Natural killer cell (primary cell): ENCODE results near the gene ENTR1. TPM values are rescaled to one million over a fixed set of nuclear protein-coding genes. Genes with fewer than 3 reads are reported as not detected.
A peak's percentile ranks its signal among the peaks of the same experiment; 100 is the strongest.

Source experiments
- ATAC-seq, 3 donors: fragments of 150-1000 bp in 2 of 3; fragments of 200-7000 bp in 1 of 3; cut with Tn5 transposase; 1 replicate in 1 of 3; 2 replicates in 2 of 3; pipeline ENCODE4 v1.10.0; 2021; ENCODE audit warnings: mild to moderate bottlenecking in 2 of 3, moderate library complexity in 2 of 3
- DNase-seq, 2 donors: peaks; one replicate each; pipeline versions ENCODE4 v3.0.0 to v3.0.0-alpha.2; 2013 to 2021; ENCODE audit warnings: mixed read lengths in 1 of 2
- H3K27ac ChIP-seq: one replicate; pipeline ENCODE4 v1.5.1; 2013; ENCODE audit warnings: mild to moderate bottlenecking, low read length
- H3K27me3 ChIP-seq: one replicate; pipeline ENCODE4 v1.6.1; 2013; ENCODE audit warnings: low read length; ENCODE audit not compliant: control insufficient read depth, insufficient read depth
- H3K36me3 ChIP-seq: one replicate; pipeline ENCODE4 v1.6.1; 2013; ENCODE audit warnings: low read length; ENCODE audit not compliant: control insufficient read depth, insufficient read depth
- H3K4me1 ChIP-seq: one replicate; pipeline ENCODE4 v1.6.1; 2013; ENCODE audit warnings: low read length; ENCODE audit not compliant: control insufficient read depth, insufficient read depth
- H3K4me3 ChIP-seq: one replicate; pipeline ENCODE4 v1.5.1; 2013; ENCODE audit warnings: low read length
- H3K9me3 ChIP-seq: one replicate; pipeline ENCODE4 v1.6.1; 2013; ENCODE audit warnings: low read length; ENCODE audit not compliant: control insufficient read depth, insufficient read depth
- H3K27ac Mint-ChIP-seq, 2 donors: one replicate each; pipeline ENCODE4 v1.8.0; 2022; ENCODE audit warnings: mild to moderate bottlenecking in 2 of 2, mixed read lengths in 2 of 2, moderate library complexity in 1 of 2
- H3K27me3 Mint-ChIP-seq, 2 donors: one replicate each; pipeline ENCODE4 v1.8.0; 2022; ENCODE audit warnings: low read depth in 2 of 2, mixed read lengths in 2 of 2
- H3K36me3 Mint-ChIP-seq: one replicate; pipeline ENCODE4 v1.8.0; 2022; ENCODE audit warnings: mixed read lengths
- H3K4me1 Mint-ChIP-seq, 2 donors: one replicate each; pipeline ENCODE4 v1.8.0; 2022; ENCODE audit warnings: mixed read lengths in 2 of 2
- H3K4me3 Mint-ChIP-seq: one replicate; pipeline ENCODE4 v1.8.0; 2022; ENCODE audit warnings: mild to moderate bottlenecking, moderate library complexity, mixed read lengths
- H3K9me3 Mint-ChIP-seq, 2 donors: one replicate each; pipeline ENCODE4 v1.8.0; 2022; ENCODE audit warnings: mixed read lengths in 2 of 2
- CTCF ChIP-seq: fragments of 200-600 bp; IDR thresholded peaks from one replicate; pipeline ENCODE4 v1.8.0; 2022; ENCODE audit warnings: antibody characterized with exemption
- WGBS: methylation state at CpG from one replicate; pipeline ENCODE4 v1.1.7; 2013; ENCODE audit warnings: missing lambda C conversion rate; ENCODE audit not compliant: insufficient coverage; 5-methylcytosine and 5-hydroxymethylcytosine counted together
- intact Hi-C: fragments of 100-400 bp; cut with micrococcal nuclease; formaldehyde crosslinking; loops from one replicate; pipeline ENCODE4 v1.14.2; 2022
- total RNA-seq, 4 donors: library from RNA; stranded (reverse); fragments of 120-200 nt in 1 of 4; gene quantifications; one replicate each; pipeline versions ENCODE4 v1.2.3 to v1.2.4, GENCODE V29; 2013 to 2022

The ENTR1 gene
- total RNA-seq, 3 donors from 2014 or later (not counting 1 experiment from before 2014, with no cell fraction given): 38.7 to 62.3 (median 41.6) TPM

- Histone ChIP-seq H3K36me3 (peaks cover 23% of the 10 kb centered on the region), H3K9me3 (no peaks in the 10 kb centered on the region), H3K27me3 (no peaks in the 10 kb centered on the region), H3K4me1 (peaks cover 59% of the 10 kb centered on the region), H3K4me3 (no peak overlapping the region), H3K27ac (peak overlapping the region; percentile 75)
- ATAC-seq (no peak), DNase-seq (no peak)
- peaks cover 22 to 32% of the 10 kb centered on the region in 2 donors for H3K4me1 Mint-ChIP-seq
- no peaks in the 10 kb centered on the region for H3K36me3 Mint-ChIP-seq
- H3K27ac Mint-ChIP-seq: peak overlapping the region; percentile 73 to 86
- intact Hi-C loops: loop anchor here (10.0 kb wide), 1 partner anchor 90 kb away; no protein-coding TSS in a partner anchor
- no peak for TF ChIP-seq CTCF
- WGBS: 80% methylated on average over 14 of the region's 14 CpGs
- no peaks in the 10 kb centered on the region for H3K9me3 Mint-ChIP-seq
- no peak overlapping the region for H3K4me3 Mint-ChIP-seq
- no peaks in the 10 kb centered on the region for H3K27me3 Mint-ChIP-seq
Measured at GRCh38 chr9:136404801-136405136, 5.6 kb downstream of the ENTR1 start.

GRCh38 chr9:136403915-136404800, 6.3 kb downstream of the ENTR1 start:
- Mint-ChIP-seq H3K9me3 (no peaks in the 10 kb centered on the region), H3K4me1 (peaks cover 24 to 33% of the 10 kb centered on the region in 2 donors), H3K27ac (peak overlapping the region; percentile 73 to 86), H3K27me3 (no peaks in the 10 kb centered on the region), H3K4me3 (peak overlapping the region; percentile 49), H3K36me3 (no peaks in the 10 kb centered on the region)
- 51% methylated on average over 32 of the region's 32 CpGs for WGBS
- H3K4me3 ChIP-seq: no peak overlapping the region
- intact Hi-C loops: loop anchor here (10.0 kb wide), 1 partner anchor 89 kb away; no protein-coding TSS in a partner anchor
- H3K9me3 ChIP-seq: no peaks in the 10 kb centered on the region
- H3K36me3 ChIP-seq: peaks cover 23% of the 10 kb centered on the region
- peaks cover 57% of the 10 kb centered on the region for H3K4me1 ChIP-seq
- H3K27ac ChIP-seq: peak overlapping the region; percentile 75
- TF ChIP-seq CTCF: no peak
- no peaks in the 10 kb centered on the region for H3K27me3 ChIP-seq
- DNase-seq (peak in 1 of 2 donors; percentile 76), ATAC-seq (no peak)

GRCh38 chr9:136403538-136403914, 6.9 kb downstream of the ENTR1 start:
- ATAC-seq (peak; percentile 39 to 70 (median 54)), DNase-seq (peak in 1 of 2 donors; percentile 92)
- H3K9me3 ChIP-seq: no peaks in the 10 kb centered on the region
- H3K4me3 ChIP-seq: no peak overlapping the region
- WGBS: 8% methylated on average over 5 of the region's 5 CpGs
- peak overlapping the region; percentile 64 for H3K27ac ChIP-seq
- Mint-ChIP-seq H3K27me3 (no peaks in the 10 kb centered on the region), H3K4me1 (peaks cover 24 to 32% of the 10 kb centered on the region in 2 donors), H3K4me3 (no peak overlapping the region), H3K9me3 (no peaks in the 10 kb centered on the region), H3K36me3 (no peaks in the 10 kb centered on the region), H3K27ac (no peak overlapping the region)
- peaks cover 57% of the 10 kb centered on the region for H3K4me1 ChIP-seq
- TF ChIP-seq CTCF: no peak
- H3K27me3 ChIP-seq: no peaks in the 10 kb centered on the region
- intact Hi-C loops: loop anchor here (10.0 kb wide), 1 partner anchor 89 kb away; no protein-coding TSS in a partner anchor
- H3K36me3 ChIP-seq: peaks cover 23% of the 10 kb centered on the region
